ENCODE data around the gene UBB. TPM values are rescaled to one million over a fixed set of nuclear protein-coding genes. Genes with fewer than 3 reads are reported as not detected.

The UBB gene
- polyA plus RNA-seq, 1 donor from 2014 or later: 2,318 TPM

DNA sequence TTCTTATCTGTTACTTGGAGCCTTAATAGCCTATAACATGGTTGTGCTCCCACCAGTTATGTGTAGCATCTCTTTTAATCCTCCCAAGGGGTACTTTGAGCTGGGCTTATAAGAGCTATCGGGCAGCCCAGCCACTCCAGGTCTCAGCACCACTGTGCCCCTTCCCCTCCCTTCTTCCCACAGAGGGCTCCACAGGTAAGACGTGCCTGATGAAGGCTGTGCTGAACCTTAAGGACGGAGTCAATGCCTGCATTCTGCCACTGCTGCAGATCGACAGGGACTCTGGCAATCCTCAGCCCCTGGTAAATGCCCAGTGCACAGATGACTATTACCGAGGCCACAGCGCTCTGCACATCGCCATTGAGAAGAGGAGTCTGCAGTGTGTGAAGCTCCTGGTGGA is 41.5 kb downstream of the UBB start:
- no peaks in the 10 kb centered on the region for H3F3A ChIP-seq (ENCODE audit: insufficient read depth, low read length, poor library complexity, severe bottlenecking)
- H2AFZ ChIP-seq (ENCODE audit: low read depth, low read length): no peak overlapping the region
- no peak overlapping the region for H3K9ac ChIP-seq (ENCODE audit: low read length)
- no peaks in the 10 kb centered on the region for H3K9me3 ChIP-seq (ENCODE audit: low read length)
- no peaks in the 10 kb centered on the region for H3K79me2 ChIP-seq (replicated peaks; ENCODE audit: insufficient read depth, low read length)
- H3K27me3 ChIP-seq (ENCODE audit: insufficient read depth, low read depth, low read length): no peaks in the 10 kb centered on the region
- H4K20me1 ChIP-seq (ENCODE audit: insufficient read depth): no peaks in the 10 kb centered on the region
- no peak overlapping the region for H3K4me3 ChIP-seq (ENCODE audit: low read length)
- H3K4me2 ChIP-seq (ENCODE audit: low read length): no peak overlapping the region
- TF ChIP-seq EP300 (conservative IDR thresholded peaks at IDR 0.05; ENCODE audit: poor library complexity, severe bottlenecking) (no peak), RAD21 (conservative IDR thresholded peaks at IDR 0.05) (no peak), SMC3 (conservative IDR thresholded peaks at IDR 0.05; ENCODE audit: poor library complexity) (no peak), MXI1 (conservative IDR thresholded peaks at IDR 0.05; ENCODE audit: poor library complexity, severe bottlenecking) (no peak), TAF1 (IDR thresholded peaks at IDR 0.05; ENCODE audit: low read depth) (no peak), POLR2AphosphoS5 (IDR thresholded peaks at IDR 0.05) (no peak), EZH2 (IDR thresholded peaks at IDR 0.05; ENCODE audit: borderline replicate concordance, insufficient read depth, low read length, poor library complexity, severe bottlenecking) (no peak)
- TF ChIP-seq, protein P1, sequence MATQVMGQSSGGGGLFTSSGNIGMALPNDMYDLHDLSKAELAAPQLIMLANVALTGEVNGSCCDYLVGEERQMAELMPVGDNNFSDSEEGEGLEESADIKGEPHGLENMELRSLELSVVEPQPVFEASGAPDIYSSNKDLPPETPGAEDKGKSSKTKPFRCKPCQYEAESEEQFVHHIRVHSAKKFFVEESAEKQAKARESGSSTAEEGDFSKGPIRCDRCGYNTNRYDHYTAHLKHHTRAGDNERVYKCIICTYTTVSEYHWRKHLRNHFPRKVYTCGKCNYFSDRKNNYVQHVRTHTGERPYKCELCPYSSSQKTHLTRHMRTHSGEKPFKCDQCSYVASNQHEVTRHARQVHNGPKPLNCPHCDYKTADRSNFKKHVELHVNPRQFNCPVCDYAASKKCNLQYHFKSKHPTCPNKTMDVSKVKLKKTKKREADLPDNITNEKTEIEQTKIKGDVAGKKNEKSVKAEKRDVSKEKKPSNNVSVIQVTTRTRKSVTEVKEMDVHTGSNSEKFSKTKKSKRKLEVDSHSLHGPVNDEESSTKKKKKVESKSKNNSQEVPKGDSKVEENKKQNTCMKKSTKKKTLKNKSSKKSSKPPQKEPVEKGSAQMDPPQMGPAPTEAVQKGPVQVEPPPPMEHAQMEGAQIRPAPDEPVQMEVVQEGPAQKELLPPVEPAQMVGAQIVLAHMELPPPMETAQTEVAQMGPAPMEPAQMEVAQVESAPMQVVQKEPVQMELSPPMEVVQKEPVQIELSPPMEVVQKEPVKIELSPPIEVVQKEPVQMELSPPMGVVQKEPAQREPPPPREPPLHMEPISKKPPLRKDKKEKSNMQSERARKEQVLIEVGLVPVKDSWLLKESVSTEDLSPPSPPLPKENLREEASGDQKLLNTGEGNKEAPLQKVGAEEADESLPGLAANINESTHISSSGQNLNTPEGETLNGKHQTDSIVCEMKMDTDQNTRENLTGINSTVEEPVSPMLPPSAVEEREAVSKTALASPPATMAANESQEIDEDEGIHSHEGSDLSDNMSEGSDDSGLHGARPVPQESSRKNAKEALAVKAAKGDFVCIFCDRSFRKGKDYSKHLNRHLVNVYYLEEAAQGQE (IDR thresholded peaks at IDR 0.05; ENCODE audit: borderline replicate concordance): no peak
- TF ChIP-seq, protein P2, sequence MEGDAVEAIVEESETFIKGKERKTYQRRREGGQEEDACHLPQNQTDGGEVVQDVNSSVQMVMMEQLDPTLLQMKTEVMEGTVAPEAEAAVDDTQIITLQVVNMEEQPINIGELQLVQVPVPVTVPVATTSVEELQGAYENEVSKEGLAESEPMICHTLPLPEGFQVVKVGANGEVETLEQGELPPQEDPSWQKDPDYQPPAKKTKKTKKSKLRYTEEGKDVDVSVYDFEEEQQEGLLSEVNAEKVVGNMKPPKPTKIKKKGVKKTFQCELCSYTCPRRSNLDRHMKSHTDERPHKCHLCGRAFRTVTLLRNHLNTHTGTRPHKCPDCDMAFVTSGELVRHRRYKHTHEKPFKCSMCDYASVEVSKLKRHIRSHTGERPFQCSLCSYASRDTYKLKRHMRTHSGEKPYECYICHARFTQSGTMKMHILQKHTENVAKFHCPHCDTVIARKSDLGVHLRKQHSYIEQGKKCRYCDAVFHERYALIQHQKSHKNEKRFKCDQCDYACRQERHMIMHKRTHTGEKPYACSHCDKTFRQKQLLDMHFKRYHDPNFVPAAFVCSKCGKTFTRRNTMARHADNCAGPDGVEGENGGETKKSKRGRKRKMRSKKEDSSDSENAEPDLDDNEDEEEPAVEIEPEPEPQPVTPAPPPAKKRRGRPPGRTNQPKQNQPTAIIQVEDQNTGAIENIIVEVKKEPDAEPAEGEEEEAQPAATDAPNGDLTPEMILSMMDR (IDR thresholded peaks at IDR 0.05; ENCODE audit: poor library complexity, severe bottlenecking): no peak
- no peak overlapping the region for H3K27ac ChIP-seq (ENCODE audit: low read length)
- no peaks in the 10 kb centered on the region for H3K9me2 ChIP-seq (ENCODE audit: insufficient read depth, low read length)
- no peaks in the 10 kb centered on the region for H3K36me3 ChIP-seq (ENCODE audit: insufficient read depth, low read length)

DNA sequence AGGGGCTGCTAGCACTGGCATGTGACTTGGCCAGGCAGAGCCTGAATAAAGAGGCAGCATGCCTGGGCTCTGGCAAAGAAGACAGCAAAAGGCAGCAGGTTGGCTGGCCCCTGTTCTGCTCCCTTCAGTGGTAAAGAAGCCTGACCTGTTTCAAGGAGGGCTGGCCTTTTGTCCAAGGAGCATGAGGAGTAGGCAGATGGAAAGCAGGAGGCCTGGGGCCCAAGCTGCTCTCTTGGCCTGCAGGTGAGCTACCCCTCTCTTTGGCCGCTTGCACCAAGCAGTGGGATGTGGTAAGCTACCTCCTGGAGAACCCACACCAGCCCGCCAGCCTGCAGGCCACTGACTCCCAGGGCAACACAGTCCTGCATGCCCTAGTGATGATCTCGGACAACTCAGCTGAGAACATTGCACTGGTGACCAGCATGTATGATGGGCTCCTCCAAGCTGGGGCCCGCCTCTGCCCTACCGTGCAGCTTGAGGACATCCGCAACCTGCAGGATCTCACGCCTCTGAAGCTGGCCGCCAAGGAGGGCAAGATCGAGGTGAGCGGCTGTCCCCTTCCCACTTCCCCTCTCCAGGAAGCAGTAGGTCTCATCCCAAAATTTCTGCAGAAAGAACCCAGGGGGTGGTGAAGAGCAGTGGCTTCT is 42.5 kb downstream of the UBB start:
- Histone ChIP-seq H3K9me3 (ENCODE audit: low read length) (no peaks in the 10 kb centered on the region), H3K9ac (ENCODE audit: low read length) (no peak overlapping the region), H3K4me2 (ENCODE audit: low read length) (no peak overlapping the region), H3K27me3 (ENCODE audit: insufficient read depth, low read depth, low read length) (no peaks in the 10 kb centered on the region), H3K36me3 (ENCODE audit: insufficient read depth, low read length) (no peaks in the 10 kb centered on the region), H3K4me3 (ENCODE audit: low read length) (no peak overlapping the region), H3K27ac (ENCODE audit: low read length) (no peak overlapping the region), H3K79me2 (replicated peaks; ENCODE audit: insufficient read depth, low read length) (no peaks in the 10 kb centered on the region), H4K20me1 (ENCODE audit: insufficient read depth) (no peaks in the 10 kb centered on the region), H2AFZ (ENCODE audit: low read depth, low read length) (no peak overlapping the region), H3F3A (ENCODE audit: insufficient read depth, low read length, poor library complexity, severe bottlenecking) (no peaks in the 10 kb centered on the region), H3K9me2 (ENCODE audit: insufficient read depth, low read length) (no peaks in the 10 kb centered on the region)
- TF ChIP-seq MXI1 (conservative IDR thresholded peaks at IDR 0.05; ENCODE audit: poor library complexity, severe bottlenecking) (no peak), RAD21 (conservative IDR thresholded peaks at IDR 0.05) (no peak), EP300 (conservative IDR thresholded peaks at IDR 0.05; ENCODE audit: poor library complexity, severe bottlenecking) (no peak), EZH2 (IDR thresholded peaks at IDR 0.05; ENCODE audit: borderline replicate concordance, insufficient read depth, low read length, poor library complexity, severe bottlenecking) (no peak), SMC3 (conservative IDR thresholded peaks at IDR 0.05; ENCODE audit: poor library complexity) (no peak), TAF1 (IDR thresholded peaks at IDR 0.05; ENCODE audit: low read depth) (no peak), POLR2AphosphoS5 (IDR thresholded peaks at IDR 0.05) (no peak)
- TF ChIP-seq, protein P2 (IDR thresholded peaks at IDR 0.05; ENCODE audit: poor library complexity, severe bottlenecking): no peak
- TF ChIP-seq, protein P1 (IDR thresholded peaks at IDR 0.05; ENCODE audit: borderline replicate concordance): no peak
